GM21515 (cell line): ENCODE measurements around the gene MAGI1.

Experiments used
- ATAC-seq: cut with Tn5 transposase; IDR thresholded peaks from one replicate; pipeline ENCODE4 v1.9.1; 2021; ENCODE audit not compliant: unreplicated experiment

Gene MAGI1

GRCh38 chr3:65344846-65345245 is 693.9 kb downstream of the MAGI1 start:
- no peak for ATAC-seq

- ATAC-seq: no peak
Observed at GRCh38 chr3:65344444-65344843, 694.3 kb downstream of the MAGI1 start.

- no peak for ATAC-seq
Observed at GRCh38 chr3:65343736-65344135, 695.0 kb downstream of the MAGI1 start.

GRCh38 chr3:65343026-65343425 is 695.7 kb downstream of the MAGI1 start:
- ATAC-seq: no peak

GRCh38 chr3:65342084-65342683 is 696.5 kb downstream of the MAGI1 start:
- ATAC-seq: no peak

- no peak for ATAC-seq
Observed at GRCh38 chr3:65339192-65339740, 699.5 kb downstream of the MAGI1 start.

DNA sequence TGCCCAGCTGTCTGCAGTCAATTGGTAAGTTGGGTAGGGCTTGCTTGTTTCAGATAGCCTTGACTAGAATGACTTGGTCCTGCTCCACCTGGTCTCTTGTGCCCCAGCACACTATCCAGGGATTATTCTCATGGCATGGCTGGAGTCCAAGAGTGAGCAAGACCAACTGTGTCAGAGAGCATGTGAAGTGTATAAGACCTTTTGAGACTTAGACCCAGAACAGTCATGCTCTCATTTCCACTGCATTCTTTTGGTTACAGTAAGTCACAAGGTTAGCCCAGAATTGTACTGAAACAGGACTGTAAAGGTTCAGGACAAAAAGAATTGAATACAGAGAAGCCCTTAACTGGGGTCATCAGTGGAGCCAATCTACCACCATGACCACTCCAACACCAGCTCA is 700.1 kb downstream of the MAGI1 start:
- no peak for ATAC-seq

DNA sequence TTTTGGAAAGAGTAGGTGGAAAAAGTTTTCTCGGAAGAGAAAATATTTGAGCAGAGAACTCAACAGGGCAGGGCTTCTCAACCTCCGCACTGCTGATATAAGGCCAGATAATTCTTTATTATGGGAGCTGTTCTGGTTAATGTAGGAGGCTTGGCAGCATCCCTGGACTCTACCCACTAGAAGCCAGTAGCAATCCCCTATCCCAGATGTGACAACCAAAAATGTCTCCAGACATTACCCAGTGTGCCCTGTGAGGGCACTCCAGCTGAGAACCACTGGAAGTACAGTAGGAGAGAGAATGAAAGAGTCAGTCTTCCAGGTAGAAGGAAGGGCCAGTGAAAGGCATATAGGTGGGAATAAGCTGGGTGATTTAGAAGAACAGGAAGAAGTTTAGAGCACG is 703.1 kb downstream of the MAGI1 start:
- no peak for ATAC-seq

DNA sequence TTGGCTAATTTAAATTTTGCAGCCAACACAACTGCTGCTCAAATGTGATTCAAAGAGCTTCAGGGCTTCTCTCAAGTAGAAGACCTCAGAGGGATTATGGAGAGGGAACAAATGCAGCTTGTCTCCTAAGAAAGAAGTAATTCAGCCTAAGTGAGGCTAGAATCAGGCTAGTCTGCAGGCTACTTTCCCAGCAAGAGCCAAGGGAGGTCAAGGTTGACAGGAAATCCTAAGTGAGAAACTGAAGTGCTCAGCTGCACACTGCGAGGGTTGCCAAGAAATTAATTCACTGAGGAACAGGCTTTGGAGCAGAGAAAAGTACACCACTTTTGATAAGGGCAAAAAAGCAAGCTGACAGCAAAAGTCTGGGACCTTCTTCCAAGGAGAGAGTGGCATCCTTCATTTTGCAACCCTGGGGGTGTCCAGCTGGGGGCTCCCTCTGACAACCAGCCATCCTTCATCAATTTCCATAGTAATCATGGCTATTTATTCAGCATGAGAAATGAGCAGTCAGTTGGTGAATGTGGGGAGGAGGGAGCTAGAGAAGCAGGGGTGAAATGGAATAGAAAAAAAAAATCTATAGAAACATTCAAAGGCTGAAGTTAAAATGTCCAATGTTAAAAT is 704.6 kb downstream of the MAGI1 start:
- no peak for ATAC-seq

DNA sequence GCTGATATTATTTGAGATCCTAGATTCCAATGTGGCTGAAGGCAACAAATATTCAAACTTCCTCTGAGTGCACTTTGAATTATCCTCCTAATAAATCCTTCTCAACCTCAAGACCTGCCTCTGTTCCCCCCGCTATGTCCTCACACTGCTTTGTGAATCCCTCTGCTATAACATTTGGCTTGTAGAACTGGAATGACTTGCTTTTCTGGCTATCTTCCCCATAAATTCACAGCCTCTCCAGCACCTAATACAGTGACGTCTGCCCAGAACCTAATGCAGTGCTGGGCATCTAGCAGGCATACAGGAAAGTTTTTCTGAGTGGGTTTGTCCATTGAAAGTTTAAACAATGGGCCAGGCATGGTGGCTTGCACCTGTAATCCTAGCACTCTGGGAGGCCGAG is 707.0 kb downstream of the MAGI1 start:
- no peak for ATAC-seq

- no peak for ATAC-seq
Observed at GRCh38 chr3:65330072-65330471, 708.6 kb downstream of the MAGI1 start.

GRCh38 chr3:65328148-65328547 is 710.6 kb downstream of the MAGI1 start:
- no peak for ATAC-seq

DNA sequence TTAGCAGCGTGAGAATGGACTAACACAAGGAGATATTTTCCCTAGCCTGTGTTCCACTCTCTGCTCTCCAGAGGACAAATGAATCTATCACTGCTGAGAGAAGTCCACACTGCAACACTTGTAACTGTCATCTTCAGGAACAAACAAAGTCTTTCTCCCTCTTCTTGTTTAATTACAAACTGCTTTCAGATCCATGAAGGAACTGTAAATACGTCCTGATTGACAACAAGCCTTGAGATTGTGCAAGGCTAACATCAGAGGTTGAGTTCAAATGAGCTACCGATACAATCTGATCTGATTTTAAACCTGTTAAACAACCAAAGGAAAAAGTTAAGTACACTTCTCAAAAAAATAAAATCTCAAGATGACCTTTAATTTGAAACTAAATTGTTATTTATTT is 712.1 kb downstream of the MAGI1 start:
- no peak for ATAC-seq

- no peak for ATAC-seq
Observed at GRCh38 chr3:65322910-65323309, 715.8 kb downstream of the MAGI1 start.

DNA sequence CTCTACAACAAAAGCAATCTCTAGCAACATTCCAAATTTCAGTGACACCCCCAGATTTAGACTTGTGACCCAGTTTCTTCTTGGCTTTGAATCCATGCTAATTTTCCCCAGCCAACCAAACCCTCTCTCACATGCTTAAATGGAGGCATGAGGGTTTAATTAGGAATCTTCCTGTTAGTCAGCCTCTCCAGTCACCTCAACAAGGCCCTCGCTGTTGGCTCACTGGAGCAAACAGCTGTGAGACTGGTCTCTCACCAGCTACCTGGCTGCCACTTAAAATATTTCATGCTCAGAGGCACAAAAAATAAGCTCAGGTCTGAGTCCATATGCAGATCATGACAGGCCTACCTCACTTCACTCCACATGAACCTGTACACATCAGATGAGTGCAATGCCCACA is 720.5 kb downstream of the MAGI1 start:
- ATAC-seq: no peak

DNA sequence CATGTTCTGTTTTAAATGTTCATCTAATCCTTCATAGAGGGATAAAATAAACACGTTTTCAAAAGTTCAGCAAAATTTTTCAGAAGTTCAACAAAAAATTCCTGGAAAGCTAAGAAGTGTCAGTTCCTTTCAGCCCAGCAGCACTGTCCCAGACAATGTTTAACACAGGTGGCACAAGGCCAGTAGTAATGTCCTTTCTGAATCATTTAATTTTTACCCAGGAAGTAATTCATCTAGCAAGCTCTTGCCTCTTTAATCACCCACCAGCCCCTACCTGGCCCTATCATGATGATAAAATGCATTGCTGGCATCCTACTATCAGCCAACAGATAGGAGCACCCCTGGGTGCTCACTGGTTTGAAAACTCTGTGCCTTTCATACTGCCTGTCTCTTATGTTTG is 723.8 kb downstream of the MAGI1 start:
- ATAC-seq: no peak

GRCh38 chr3:65314269-65314668 is 724.4 kb downstream of the MAGI1 start:
- ATAC-seq: no peak

GRCh38 chr3:65313666-65314065 is 725.1 kb downstream of the MAGI1 start:
- ATAC-seq: no peak

- ATAC-seq: no peak
Observed at GRCh38 chr3:65305836-65306235, 732.9 kb downstream of the MAGI1 start.
